GM10248 (cell line): ENCODE data around the gene CDK2.

Experiments used
- CTCF ChIA-PET: fragments of 300-600 bp; sonication (Branson Sonifier 250); formaldehyde crosslinking; extraction: SDS; loops from one replicate; lab custom pipeline; 2021; ENCODE audit warnings: antibody characterized with exemption; lab: Yijun Ruan, JAX
- POLR2A ChIA-PET: fragments of 350-650 bp; sonication (Branson Sonifier 250); formaldehyde crosslinking; extraction: SDS; loops from one replicate; lab custom pipeline; 2020; ENCODE audit warnings: antibody characterized with exemption; lab: Yijun Ruan, JAX
- DNase-seq: peaks from one replicate; pipeline ENCODE4 v3.0.0; 2012; ENCODE audit errors: extremely low spot score
- TF ChIP-seq, protein P1 (sequence below): IDR thresholded peaks from 2 replicates; pipeline ENCODE4 v1.5.1; 2012; ENCODE audit warnings: mild to moderate bottlenecking, low read depth; ENCODE audit errors: extremely low read depth, missing control alignments, control extremely low read depth

The CDK2 gene

GRCh38 chr12:55926738-55927587 lies 39.7 kb upstream of the CDK2 start:
- TF ChIP-seq, protein P1, sequence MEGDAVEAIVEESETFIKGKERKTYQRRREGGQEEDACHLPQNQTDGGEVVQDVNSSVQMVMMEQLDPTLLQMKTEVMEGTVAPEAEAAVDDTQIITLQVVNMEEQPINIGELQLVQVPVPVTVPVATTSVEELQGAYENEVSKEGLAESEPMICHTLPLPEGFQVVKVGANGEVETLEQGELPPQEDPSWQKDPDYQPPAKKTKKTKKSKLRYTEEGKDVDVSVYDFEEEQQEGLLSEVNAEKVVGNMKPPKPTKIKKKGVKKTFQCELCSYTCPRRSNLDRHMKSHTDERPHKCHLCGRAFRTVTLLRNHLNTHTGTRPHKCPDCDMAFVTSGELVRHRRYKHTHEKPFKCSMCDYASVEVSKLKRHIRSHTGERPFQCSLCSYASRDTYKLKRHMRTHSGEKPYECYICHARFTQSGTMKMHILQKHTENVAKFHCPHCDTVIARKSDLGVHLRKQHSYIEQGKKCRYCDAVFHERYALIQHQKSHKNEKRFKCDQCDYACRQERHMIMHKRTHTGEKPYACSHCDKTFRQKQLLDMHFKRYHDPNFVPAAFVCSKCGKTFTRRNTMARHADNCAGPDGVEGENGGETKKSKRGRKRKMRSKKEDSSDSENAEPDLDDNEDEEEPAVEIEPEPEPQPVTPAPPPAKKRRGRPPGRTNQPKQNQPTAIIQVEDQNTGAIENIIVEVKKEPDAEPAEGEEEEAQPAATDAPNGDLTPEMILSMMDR = peak; percentile 72
- ChIA-PET CTCF (interaction anchor here (0.6 to 7.5 kb wide), 24 partner anchors 11 to 188 kb away, joined by 3 to 92 read pairs (median 4); partner anchors contain the start of genes DNAJC14, ORMDL2, RAB5B and SARNP), POLR2A (interaction anchor here (0.8 to 1.6 kb wide), 2 partner anchors 47 to 107 kb away, joined by 3 to 4 read pairs; partner anchors contain the start of gene RAB5B)

DNA sequence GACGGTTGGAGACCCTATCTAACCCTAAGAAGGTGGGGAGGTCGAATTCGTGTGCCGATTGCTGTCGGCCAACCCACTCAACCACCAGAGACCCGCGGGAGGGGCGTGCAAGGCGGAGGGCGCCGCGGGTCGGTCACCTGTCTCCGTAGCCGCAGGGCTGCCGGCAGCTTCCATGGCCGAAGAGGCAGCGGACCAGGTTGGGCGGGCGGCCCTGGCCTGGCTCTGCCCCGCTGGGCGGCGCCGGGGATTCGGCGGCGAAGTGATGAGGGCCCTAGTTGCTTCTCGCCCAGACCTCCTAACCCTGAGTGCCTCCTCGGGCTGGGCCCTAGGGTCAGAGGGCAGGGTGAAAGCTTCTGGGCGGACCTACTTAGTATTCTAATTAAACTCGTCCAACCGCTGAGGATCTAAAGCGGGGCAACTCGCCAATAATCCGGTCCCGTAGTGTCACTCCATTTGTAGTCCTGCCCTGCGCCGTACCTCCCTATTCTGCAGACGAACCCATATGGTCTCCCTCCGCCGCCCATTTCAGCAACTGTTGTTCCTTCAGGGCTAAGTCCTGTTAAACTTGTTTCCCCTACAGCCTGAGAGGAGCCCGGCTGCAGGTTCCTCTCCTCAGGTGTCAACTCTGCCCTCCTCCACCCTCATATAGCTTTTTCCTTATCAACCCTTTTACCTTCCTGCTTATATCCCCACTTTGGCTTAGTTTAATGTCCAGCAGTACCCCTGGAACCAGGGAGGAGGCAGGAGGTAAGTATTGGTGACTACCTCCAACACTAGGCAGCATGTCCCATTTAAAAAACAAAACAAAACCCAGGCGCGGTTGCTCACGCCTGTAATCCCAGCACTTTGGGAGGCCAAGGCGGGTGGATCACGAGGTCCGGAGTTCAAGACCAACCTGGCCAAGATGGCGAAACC lies 38.8 kb upstream of the CDK2 start, which contains the start of gene PYM1:
Gene PYM1, minus strand, starts transcription at position 307 of the 915 bp plus-strand sequence. Its CDS starts 133 bp downstream, at position 174.
- DNase-seq = peak; percentile 77
- ChIA-PET POLR2A (interaction anchor here (1.6 kb wide), 1 partner anchor 46 kb away, joined by 4 read pairs; the partner anchor contains the start of gene RAB5B), CTCF (interaction anchor here (0.7 to 7.5 kb wide), 10 partner anchors 10 to 108 kb away, joined by 3 to 92 read pairs (median 5); partner anchors contain the start of genes DNAJC14 and RAB5B)
- TF ChIP-seq, protein P1 = no peak

More at GRCh38 chr12:55926738-55927587, 39.7 kb upstream of the CDK2 start:
- peak; percentile 91 for DNase-seq

DNA sequence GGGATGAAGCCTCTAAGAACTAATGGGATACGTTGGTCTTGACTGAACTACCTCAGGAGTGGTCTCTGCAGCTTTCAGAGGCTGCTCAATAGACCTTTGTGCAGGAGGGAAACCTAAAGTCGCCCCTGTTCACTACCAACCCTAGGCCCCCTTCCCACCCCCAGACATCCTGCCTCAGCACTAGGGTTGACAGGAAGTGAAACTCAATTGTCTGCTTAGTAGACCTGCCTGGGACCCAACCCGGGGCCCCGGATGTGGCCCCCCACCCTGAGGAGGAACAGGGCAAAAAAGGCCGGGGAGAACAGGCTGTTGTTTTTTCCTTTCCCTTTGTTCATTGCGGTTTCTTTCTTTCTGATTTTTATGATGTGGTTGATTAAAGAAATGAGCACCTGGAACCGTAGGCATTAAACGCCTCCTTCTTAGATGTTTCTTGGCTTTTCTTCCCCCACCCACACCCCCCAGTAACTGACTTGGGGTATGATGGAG lies 37.3 kb upstream of the CDK2 start:
- CTCF ChIA-PET = interaction anchor here (1.3 to 7.5 kb wide), 7 partner anchors 8 to 191 kb away, joined by 3 to 92 read pairs (median 7); partner anchors contain the start of gene RAB5B
- POLR2A ChIA-PET = interaction anchor here (1.2 kb wide), 1 partner anchor 44 kb away, joined by 4 read pairs; the partner anchor contains the start of gene RAB5B
- TF ChIP-seq, protein P1 = no peak
- DNase-seq = peak; percentile 84

- DNase-seq = peak; percentile 67
- CTCF ChIA-PET = interaction anchor here (0.6 to 7.5 kb wide), 19 partner anchors 7 to 206 kb away, joined by 3 to 92 read pairs (median 3); partner anchors contain the start of genes DNAJC14, ESYT1, ORMDL2 and PMEL
- POLR2A ChIA-PET = interaction anchor here (0.5 to 1.3 kb wide), 4 partner anchors 43 to 174 kb away, joined by 3 to 8 read pairs (median 4); partner anchors contain the start of genes DNAJC14, PA2G4 and RAB5B
- TF ChIP-seq, protein P1 = peak; percentile 53
Observed at GRCh38 chr12:55930771-55931316, 35.8 kb upstream of the CDK2 start, which contains the start of gene DGKA. TSS of gene DGKA (plus strand) at chr12:55931162. CDS start at chr12:55936504, 5,342 bp downstream.

DNA sequence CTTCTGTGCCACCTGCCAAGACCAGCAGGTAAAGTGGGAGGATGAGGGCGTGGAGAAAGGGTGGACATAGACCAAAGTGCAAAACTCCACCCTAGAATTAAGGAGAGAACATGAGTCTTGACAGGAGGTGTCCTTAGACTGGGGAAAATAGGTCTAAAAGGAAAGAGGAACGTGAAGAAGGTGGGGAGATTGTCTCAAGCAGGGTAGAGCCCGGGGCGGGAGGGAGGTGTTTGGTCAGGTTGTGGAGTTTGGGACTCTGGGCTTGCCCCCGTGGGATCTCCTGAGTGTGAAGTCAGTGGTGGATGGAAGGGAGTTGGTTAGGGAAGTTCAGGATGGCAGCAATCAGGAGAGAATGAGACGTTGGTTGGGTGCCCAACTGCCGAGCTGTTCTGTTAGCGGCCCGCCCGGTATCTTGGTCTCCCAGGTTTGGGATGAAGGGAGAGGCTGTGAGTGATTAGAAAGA lies 35.3 kb upstream of the CDK2 start:
- ChIA-PET CTCF (interaction anchor here (0.9 to 7.5 kb wide), 10 partner anchors 6 to 193 kb away, joined by 3 to 92 read pairs (median 6); partner anchors contain the start of genes ORMDL2, PMEL, SARNP and SUOX), POLR2A (interaction anchor here (0.5 to 1.3 kb wide), 2 partner anchors 43 to 102 kb away, joined by 4 to 8 read pairs; partner anchors contain the start of genes DNAJC14 and RAB5B)

More for the DNA sequence above, 35.3 kb upstream of the CDK2 start:
- DNase-seq = no peak
- TF ChIP-seq, protein P1 = no peak
